Germinal center (tissue), 1 donor: ENCODE measurements around the gene GIMAP2.

Experiments used
- DNase-seq: peaks from one replicate; pipeline ENCODE4 v3.0.0; 2012; ENCODE audit warnings: mixed read lengths, low spot score

Gene GIMAP2

GRCh38 chr7:150733482-150734095 lies 48.1 kb downstream of the GIMAP2 start:
- DNase-seq, result no peak

- DNase-seq, result no peak
Observed at GRCh38 chr7:150734254-150734653, 48.7 kb downstream of the GIMAP2 start.

- DNase-seq, result no peak
Observed at GRCh38 chr7:150735596-150736358, 50.3 kb downstream of the GIMAP2 start.

GRCh38 chr7:150736864-150737263 lies 51.4 kb downstream of the GIMAP2 start:
- DNase-seq, result no peak

- DNase-seq, result no peak
Observed at GRCh38 chr7:150737265-150738055, 52.0 kb downstream of the GIMAP2 start, which contains the start of gene GIMAP5. GIMAP5 (plus strand) TSS chr7:150737418; CDS start chr7:150740885, 3,467 bp downstream.

GRCh38 chr7:150738092-150738491 lies 52.6 kb downstream of the GIMAP2 start:
- no peak for DNase-seq

- no peak for DNase-seq
Observed at GRCh38 chr7:150738591-150739001, 53.1 kb downstream of the GIMAP2 start.

GRCh38 chr7:150739033-150739432 lies 53.5 kb downstream of the GIMAP2 start:
- no peak for DNase-seq

- DNase-seq, result no peak
Observed at GRCh38 chr7:150740053-150740452, 54.5 kb downstream of the GIMAP2 start.

GRCh38 chr7:150742286-150742968 lies 56.9 kb downstream of the GIMAP2 start:
- no peak for DNase-seq
